Glutamatergic neuron (in vitro differentiated cells): ENCODE data around the gene ABCC9. TPM values are rescaled to one million over a fixed set of nuclear protein-coding genes. Genes with fewer than 3 reads are reported as not detected.
"Not testable (repeated sequence)": the region's sequence is repeated elsewhere in the genome, so short reads cannot be mapped to it uniquely, and the experiment has no call there.

ENCODE experiments used
- DNase-seq: peaks from one replicate; pipeline ENCODE4 v3.0.0; 2022
- H3K27ac Mint-ChIP-seq: one replicate; pipeline ENCODE4 v1.8.0; 2020; ENCODE audit warnings: mild to moderate bottlenecking, mixed read lengths, inconsistent platforms; ENCODE audit not compliant: unreplicated experiment
- H3K27me3 Mint-ChIP-seq: one replicate; pipeline ENCODE4 v1.8.0; 2020; ENCODE audit warnings: mild to moderate bottlenecking, moderate library complexity, mixed read lengths, inconsistent platforms; ENCODE audit not compliant: unreplicated experiment
- H3K36me3 Mint-ChIP-seq: one replicate; pipeline ENCODE4 v1.8.0; 2020; ENCODE audit warnings: mild to moderate bottlenecking, mixed read lengths, inconsistent platforms; ENCODE audit not compliant: unreplicated experiment
- H3K4me1 Mint-ChIP-seq: one replicate; pipeline ENCODE4 v1.8.0; 2020; ENCODE audit warnings: mild to moderate bottlenecking, low read depth, mixed read lengths, inconsistent platforms; ENCODE audit not compliant: unreplicated experiment
- H3K4me3 Mint-ChIP-seq: one replicate; pipeline ENCODE4 v1.8.0; 2020; ENCODE audit warnings: mild to moderate bottlenecking, mixed read lengths, inconsistent platforms; ENCODE audit not compliant: unreplicated experiment
- H3K9me3 Mint-ChIP-seq: one replicate; pipeline ENCODE4 v1.8.0; 2020; ENCODE audit warnings: mild to moderate bottlenecking, moderate library complexity, mixed read lengths, inconsistent platforms; ENCODE audit not compliant: unreplicated experiment
- total RNA-seq: library from RNA; stranded (reverse); fragmentation: NEBNext Ultra II Directional; extraction: Animal tissue kit (Norgen Biotek cat#: 25700); gene quantifications from one replicate; pipeline ENCODE4 v1.2.1, GENCODE V29; 2021; ENCODE audit not compliant: unreplicated experiment
- TF ChIP-seq, protein P1 (sequence below): fragments of 200-600 bp; sonication (generic); IDR thresholded peaks from one replicate; pipeline ENCODE4 v1.5.0; 2021; ENCODE audit not compliant: partially characterized antibody, unreplicated experiment

ABCC9 gene
- total RNA-seq, 1 donor from 2014 or later, result 17.7 TPM

DNA sequence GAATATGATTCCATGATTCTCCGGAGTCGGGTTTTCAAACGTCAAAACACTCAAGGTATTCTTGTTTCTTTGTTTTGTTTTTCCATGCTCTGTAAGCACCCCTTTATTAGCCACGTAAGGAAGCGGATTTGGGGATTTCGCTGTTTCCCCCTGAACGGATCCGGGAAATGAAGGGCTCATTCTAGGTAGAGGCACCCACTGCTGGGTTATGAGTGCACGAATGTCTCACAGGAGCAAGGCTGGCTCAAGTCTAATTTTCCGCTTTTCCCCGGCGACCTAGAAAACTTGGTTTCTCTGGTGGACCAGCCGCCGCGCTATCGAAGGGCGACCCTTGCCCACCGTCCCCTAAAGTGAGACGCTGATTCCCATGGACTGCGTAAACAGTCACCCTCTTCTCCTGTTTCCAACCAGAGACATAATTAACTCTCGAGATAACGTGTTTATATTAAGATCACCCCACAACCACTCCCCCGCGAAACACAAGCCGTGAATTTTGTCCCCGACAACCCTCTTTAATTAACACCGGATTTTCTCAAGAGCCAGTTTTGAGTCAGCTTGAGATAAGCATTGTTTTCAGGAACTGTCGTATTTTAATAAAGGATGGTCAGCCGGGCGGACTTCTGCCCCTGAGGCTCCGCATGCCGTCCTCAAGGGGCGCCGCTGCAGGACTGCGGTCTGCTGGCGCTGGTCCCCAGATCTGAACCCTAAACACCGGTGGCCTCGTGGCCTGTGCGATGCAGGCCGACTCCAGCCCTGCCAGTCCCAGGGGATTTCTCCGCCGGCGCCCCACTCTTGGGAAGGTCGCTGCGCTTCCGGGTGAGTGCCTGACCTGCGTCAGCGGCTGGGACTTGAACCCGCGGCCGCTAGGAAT, 515 bp upstream of the ABCC9 start:
- Mint-ChIP-seq H3K4me3 (peak overlapping the region; percentile 89), H3K4me1 (peaks cover 33% of the 10 kb centered on the region), H3K9me3 (peaks cover 9% of the 10 kb centered on the region), H3K36me3 (peaks cover 12% of the 10 kb centered on the region), H3K27ac (peak overlapping the region; percentile 90), H3K27me3 (peaks cover 15% of the 10 kb centered on the region)
- TF ChIP-seq, protein P1, sequence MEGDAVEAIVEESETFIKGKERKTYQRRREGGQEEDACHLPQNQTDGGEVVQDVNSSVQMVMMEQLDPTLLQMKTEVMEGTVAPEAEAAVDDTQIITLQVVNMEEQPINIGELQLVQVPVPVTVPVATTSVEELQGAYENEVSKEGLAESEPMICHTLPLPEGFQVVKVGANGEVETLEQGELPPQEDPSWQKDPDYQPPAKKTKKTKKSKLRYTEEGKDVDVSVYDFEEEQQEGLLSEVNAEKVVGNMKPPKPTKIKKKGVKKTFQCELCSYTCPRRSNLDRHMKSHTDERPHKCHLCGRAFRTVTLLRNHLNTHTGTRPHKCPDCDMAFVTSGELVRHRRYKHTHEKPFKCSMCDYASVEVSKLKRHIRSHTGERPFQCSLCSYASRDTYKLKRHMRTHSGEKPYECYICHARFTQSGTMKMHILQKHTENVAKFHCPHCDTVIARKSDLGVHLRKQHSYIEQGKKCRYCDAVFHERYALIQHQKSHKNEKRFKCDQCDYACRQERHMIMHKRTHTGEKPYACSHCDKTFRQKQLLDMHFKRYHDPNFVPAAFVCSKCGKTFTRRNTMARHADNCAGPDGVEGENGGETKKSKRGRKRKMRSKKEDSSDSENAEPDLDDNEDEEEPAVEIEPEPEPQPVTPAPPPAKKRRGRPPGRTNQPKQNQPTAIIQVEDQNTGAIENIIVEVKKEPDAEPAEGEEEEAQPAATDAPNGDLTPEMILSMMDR, result no peak
- DNase-seq, result peak; percentile 67

DNA sequence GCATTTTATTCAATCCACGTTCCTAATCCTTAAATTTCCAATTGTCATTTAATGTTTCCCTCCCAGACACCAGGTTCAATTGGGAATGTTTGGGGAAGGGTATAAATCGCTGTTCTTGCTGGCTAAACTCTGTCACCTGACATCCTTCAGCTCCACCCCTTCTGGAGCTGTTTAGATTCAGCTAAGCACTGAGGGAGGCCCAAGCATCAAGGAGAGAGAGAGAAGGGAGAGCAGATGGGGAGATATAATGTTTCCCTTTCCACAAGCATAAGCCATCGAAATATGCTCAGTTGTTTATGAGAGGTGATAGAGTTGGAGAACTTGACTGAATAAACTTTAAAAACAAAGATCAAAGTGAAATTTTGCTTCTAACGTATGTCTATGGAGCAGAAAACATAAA, 1.8 kb downstream of the ABCC9 start:
- Mint-ChIP-seq H3K27me3 (peaks cover 15% of the 10 kb centered on the region), H3K9me3 (peaks cover 3% of the 10 kb centered on the region), H3K4me3 (peak overlapping the region; percentile 89), H3K4me1 (peaks cover 33% of the 10 kb centered on the region), H3K36me3 (no peaks in the 10 kb centered on the region), H3K27ac (peak overlapping the region; percentile 87)
- TF ChIP-seq, protein P1, result no peak
- DNase-seq, result no peak

DNA sequence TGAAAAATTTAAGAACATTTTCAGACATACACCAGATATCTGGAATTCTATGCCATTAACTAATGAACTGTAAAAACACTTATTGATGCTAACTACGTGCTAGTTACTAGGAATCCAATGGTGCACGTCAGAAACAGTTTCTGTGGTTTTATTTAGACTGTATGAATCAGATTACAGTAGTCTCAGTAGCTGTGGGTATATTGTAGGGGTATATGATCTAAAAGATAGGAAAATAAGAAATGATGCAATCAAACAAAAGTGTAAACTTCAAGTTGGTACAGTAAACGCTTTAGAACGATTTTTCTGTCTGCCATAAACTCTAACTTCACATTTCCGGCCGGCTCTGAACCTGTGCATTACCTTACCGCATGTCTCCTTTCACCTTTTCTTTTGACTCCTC, 2.3 kb downstream of the ABCC9 start:
- H3K27ac Mint-ChIP-seq, result peak overlapping the region; percentile 87
- DNase-seq, result no peak
- H3K36me3 Mint-ChIP-seq, result no peaks in the 10 kb centered on the region
- TF ChIP-seq, protein P1, result no peak
- H3K4me1 Mint-ChIP-seq, result peaks cover 33% of the 10 kb centered on the region
- H3K4me3 Mint-ChIP-seq, result peak overlapping the region; percentile 89
- peaks cover 3% of the 10 kb centered on the region for H3K9me3 Mint-ChIP-seq
- H3K27me3 Mint-ChIP-seq, result peaks cover 15% of the 10 kb centered on the region

DNA sequence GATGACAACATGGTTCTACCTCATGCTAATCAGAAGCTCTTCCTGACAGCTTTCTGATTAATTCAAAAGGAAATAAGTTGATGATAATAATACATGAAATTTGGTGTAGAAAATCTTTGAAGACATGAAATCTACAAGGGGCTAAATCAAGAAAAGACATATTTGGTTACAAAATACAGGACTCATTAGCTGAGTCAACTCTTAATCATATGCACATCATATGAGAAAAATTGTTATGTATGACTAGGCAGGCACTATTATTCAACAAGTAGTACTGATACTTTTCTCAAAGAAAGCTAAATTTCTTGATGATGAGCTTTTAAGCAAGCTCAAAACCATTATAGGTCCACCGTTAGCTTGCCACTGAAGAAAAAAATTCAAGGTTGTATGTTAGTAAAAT, 7.1 kb downstream of the ABCC9 start:
- no peaks in the 10 kb centered on the region for H3K9me3 Mint-ChIP-seq
- TF ChIP-seq, protein P1, result no peak
- no peak overlapping the region for H3K4me3 Mint-ChIP-seq
- peaks cover 3% of the 10 kb centered on the region for H3K27me3 Mint-ChIP-seq
- H3K4me1 Mint-ChIP-seq, result peaks cover 15% of the 10 kb centered on the region
- DNase-seq, result no peak
- no peak overlapping the region for H3K27ac Mint-ChIP-seq
- no peaks in the 10 kb centered on the region for H3K36me3 Mint-ChIP-seq

DNA sequence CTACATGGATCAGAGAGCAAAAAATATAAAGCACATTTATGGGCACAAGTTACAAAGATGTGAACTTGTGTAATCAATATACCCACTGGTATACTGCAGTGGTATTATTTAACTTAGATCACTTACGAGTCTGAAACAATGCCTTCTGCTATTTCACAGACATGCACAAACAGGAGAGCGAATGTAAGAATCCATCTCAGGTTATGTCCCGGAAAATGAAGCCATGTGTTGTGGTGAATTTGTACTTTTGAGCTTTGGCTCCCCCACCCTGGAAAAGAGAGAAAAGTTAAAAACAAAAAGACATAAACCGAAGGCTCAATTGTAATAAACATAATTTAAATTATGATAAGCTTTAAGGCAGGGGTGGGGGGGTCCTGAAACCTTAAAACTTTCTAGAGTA, 7.6 kb downstream of the ABCC9 start:
- H3K4me1 Mint-ChIP-seq, result peaks cover 10% of the 10 kb centered on the region
- H3K4me3 Mint-ChIP-seq, result no peak overlapping the region
- no peak overlapping the region for H3K27ac Mint-ChIP-seq
- no peaks in the 10 kb centered on the region for H3K36me3 Mint-ChIP-seq
- no peak for DNase-seq
- peaks cover 1% of the 10 kb centered on the region for H3K27me3 Mint-ChIP-seq
- TF ChIP-seq, protein P1, result no peak
- H3K9me3 Mint-ChIP-seq, result no peaks in the 10 kb centered on the region

DNA sequence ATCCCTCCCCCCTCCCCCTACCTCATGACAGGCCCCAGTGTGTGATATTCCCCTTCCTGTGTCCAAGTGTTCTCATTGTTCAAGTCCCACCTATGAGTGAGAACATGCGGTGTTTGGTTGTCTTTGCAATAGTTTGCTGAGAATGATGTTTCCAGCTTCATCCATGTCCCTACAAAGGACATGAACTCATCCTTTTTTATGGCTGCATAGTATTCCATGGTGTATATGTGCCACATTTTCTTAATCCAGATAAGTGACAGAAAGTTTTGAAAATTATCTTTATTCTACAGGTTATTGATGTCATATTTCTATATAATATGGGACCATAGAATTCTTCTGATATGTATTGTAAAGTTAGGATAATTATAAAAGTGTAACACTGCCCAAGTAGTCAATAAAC, 11.3 kb downstream of the ABCC9 start:
- not testable (repeated sequence) for H3K36me3 Mint-ChIP-seq, H3K4me3 Mint-ChIP-seq, DNase-seq, H3K9me3 Mint-ChIP-seq, H3K4me1 Mint-ChIP-seq, H3K27me3 Mint-ChIP-seq, H3K27ac Mint-ChIP-seq
